Aorta (tissue), 5 donors: ENCODE results near the gene FSIP1. TPM values are rescaled to one million over a fixed set of nuclear protein-coding genes. Genes with fewer than 3 reads are reported as not detected.

ENCODE experiments used
- ATAC-seq: fragments of 200-7000 bp; cut with Tn5 transposase; one replicate; pipeline ENCODE4 v1.9.1; 2022; ENCODE audit warnings: moderate library complexity; ENCODE audit not compliant: low FRiP score
- DNase-seq, 2 donors: peaks; one replicate each; pipeline ENCODE4 v3.0.0-alpha.2; 2020
- H3K27ac ChIP-seq, 2 donors: one replicate each; pipeline ENCODE4 v1.5.1; 2013; ENCODE audit warnings: low read length in 2 of 2, mild to moderate bottlenecking in 2 of 2, moderate library complexity in 2 of 2, control low read depth in 1 of 2, inconsistent platforms in 1 of 2, low read depth in 1 of 2
- H3K27me3 ChIP-seq, 2 donors: one replicate each; pipeline ENCODE4 v1.6.1; 2013; ENCODE audit warnings: control low read depth in 1 of 2, low read length in 1 of 2, mild to moderate bottlenecking in 1 of 2, moderate library complexity in 1 of 2; ENCODE audit not compliant: insufficient read depth in 2 of 2, control insufficient read depth in 1 of 2
- H3K36me3 ChIP-seq, 2 donors: one replicate each; pipeline ENCODE4 v1.6.1; 2013; ENCODE audit warnings: control low read depth in 1 of 2, low read length in 1 of 2, mild to moderate bottlenecking in 1 of 2; ENCODE audit not compliant: insufficient read depth in 2 of 2, control insufficient read depth in 1 of 2
- H3K4me1 ChIP-seq, 2 donors: one replicate each; pipeline ENCODE4 v1.6.1; 2013; ENCODE audit warnings: low read length in 2 of 2, control low read depth in 1 of 2, mild to moderate bottlenecking in 1 of 2, moderate library complexity in 1 of 2; ENCODE audit not compliant: insufficient read depth in 2 of 2, control insufficient read depth in 1 of 2
- H3K4me3 ChIP-seq, 2 donors: one replicate each; pipeline ENCODE4 v1.5.1; 2013; ENCODE audit warnings: low read length in 2 of 2, control low read depth in 1 of 2, mild to moderate bottlenecking in 1 of 2
- H3K9me3 ChIP-seq: one replicate; pipeline ENCODE4 v1.6.1; 2013; ENCODE audit warnings: mild to moderate bottlenecking, low read length; ENCODE audit not compliant: control insufficient read depth
- WGBS, 2 donors: extraction: QIAGEN DNeasy Blood & Tissue Kit; methylation state at CpG; one replicate each; pipeline ENCODE4 v1.1.7; 2013; 5-methylcytosine and 5-hydroxymethylcytosine counted together
- intact Hi-C, 2 donors: fragments of 100-400 bp; cut with DNase I; formaldehyde crosslinking; loops; one replicate each; pipeline versions ENCODE4 v1.14.2 to v1.15.0; 2022
- polyA plus RNA-seq, 2 donors: library from polyadenylated mRNA; stranded (reverse); fragments of 200-250 nt; gene quantifications; one replicate each; pipeline ENCODE4 v1.2.3, GENCODE V29; 2013
- total RNA-seq, 2 donors: library from RNA; stranded (reverse); fragmentation: NEBNext Ultra II Directional; extraction: Animal tissue kit (Norgen Biotek cat#: 25700); gene quantifications; one replicate each; pipeline ENCODE4 v1.2.1, GENCODE V29; 2021
- donor health status: healthy with polysubstance abuse.
- donor health status: Bipolar disorder and iron deficiency.
- donor health status: DM: no; HTN: no; CAD: no.
- donor health status: DM: no; HTN: no; CAD: no.
- donor health status: DM: yes; HTN: yes; CAD: no.

Gene FSIP1
- total and polyA plus RNA-seq, 4 donors: 1.2 TPM; not detected in 1

DNA sequence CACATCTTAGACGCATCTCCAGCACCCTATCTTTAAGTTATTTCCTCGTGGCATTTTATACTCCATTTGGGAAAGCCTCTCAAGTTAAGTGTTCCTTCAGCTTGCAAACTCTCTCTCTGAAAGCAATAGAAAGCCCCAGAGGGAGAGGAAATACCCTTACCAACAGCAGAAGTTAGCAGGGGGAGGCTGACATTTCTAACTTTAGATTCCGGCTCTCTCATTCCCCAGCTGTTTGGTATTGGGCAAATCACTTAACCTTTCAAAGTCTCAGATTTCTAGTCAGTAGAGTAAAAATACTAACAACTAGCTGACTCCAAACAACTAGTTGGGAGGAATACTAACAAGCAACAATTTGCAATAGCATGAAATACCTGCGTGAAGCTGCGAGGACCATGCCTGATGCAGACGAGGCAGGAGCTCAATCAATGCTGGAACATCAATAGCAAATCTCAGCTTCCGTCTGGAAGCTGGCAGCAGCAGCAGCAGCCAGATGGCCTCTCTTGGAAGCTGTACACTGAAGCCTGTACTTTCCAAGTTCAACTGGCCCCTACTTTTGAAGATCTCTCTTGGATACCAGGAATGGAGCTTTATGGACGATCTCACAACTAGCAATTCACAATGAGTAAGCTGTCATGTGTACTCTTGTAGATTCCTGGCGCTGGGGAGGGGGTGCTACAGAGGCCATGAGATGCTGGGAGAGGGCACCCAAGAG lies 153.9 kb downstream of the FSIP1 start:
- intact Hi-C loops: no loop called here
- Histone ChIP-seq H3K27me3 (no peaks in the 10 kb centered on the region), H3K36me3 (no peaks in the 10 kb centered on the region), H3K4me1 (peaks cover 0 to 3% of the 10 kb centered on the region in 2 donors), H3K4me3 (no peak overlapping the region), H3K27ac (no peak overlapping the region), H3K9me3 (no peaks in the 10 kb centered on the region)
- DNase-seq (no peak), ATAC-seq (no peak)
- 57 to 61% methylated on average over 9 of the region's 9 CpGs for WGBS, 2 donors

DNA sequence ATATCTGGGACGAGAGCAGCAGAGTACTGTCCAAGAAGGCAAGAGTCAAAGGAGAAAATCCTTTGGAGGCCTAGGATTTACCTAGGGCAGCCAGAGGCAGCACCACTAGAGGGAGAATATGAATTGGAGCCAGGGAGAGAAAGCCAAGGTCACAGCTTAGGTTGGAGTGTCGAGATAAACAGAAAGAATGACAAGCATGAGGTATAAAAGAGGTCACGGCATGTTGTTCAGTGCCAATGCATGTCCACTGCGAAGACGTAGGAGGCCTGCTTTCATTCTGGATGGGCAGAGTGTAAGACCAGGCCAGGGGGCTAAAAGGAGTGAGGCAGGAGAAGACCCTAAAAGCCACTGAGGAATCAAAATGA lies 154.5 kb downstream of the FSIP1 start:
- no peaks in the 10 kb centered on the region for H3K9me3 ChIP-seq
- peaks cover 0 to 3% of the 10 kb centered on the region in 2 donors for H3K4me1 ChIP-seq
- intact Hi-C loops: no loop called here
- H3K27ac ChIP-seq: no peak overlapping the region
- H3K27me3 ChIP-seq: no peaks in the 10 kb centered on the region
- H3K36me3 ChIP-seq: no peaks in the 10 kb centered on the region
- WGBS, 2 donors: 53 to 65% methylated on average over 5 of the region's 5 CpGs
- DNase-seq: no peak
- no peak for ATAC-seq
- no peak overlapping the region for H3K4me3 ChIP-seq

DNA sequence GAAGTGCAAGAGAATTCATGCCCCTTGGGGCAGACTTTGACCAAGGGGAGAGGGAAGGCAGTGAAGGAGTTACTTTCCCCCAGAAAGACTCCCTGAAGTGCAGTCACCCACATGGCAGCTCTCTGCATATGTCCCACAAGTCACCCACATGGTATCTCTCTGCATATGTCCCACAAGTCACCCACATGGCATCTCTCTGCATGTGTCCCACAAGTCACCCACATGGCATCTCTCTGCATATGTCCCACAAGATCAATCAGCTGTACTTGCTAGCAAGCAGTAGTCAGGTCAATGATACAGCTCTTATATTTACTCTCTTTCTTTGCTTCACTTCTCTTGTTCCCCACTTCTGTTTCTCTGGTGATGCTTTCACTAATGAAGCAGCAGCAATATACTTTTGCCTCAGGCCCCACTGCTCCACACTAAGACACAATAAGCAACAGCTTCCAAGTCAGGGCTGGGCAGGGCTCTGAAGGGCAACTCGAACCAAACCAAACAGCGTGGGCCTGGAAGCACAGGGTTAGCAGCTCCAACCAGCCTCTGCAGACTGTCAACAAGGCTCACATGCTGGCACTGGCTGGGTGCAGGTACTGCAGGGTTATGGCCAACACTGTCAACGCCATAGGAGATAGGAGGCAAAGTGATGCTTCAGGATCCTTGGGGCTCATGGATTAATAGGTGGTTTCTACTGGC lies 155.0 kb downstream of the FSIP1 start:
- WGBS, 2 donors: 90 to 91% methylated on average over 3 of the region's 3 CpGs
- DNase-seq (no peak), ATAC-seq (no peak)
- Histone ChIP-seq H3K27ac (no peak overlapping the region), H3K36me3 (no peaks in the 10 kb centered on the region), H3K27me3 (no peaks in the 10 kb centered on the region), H3K4me1 (peaks cover 0 to 3% of the 10 kb centered on the region in 2 donors), H3K4me3 (no peak overlapping the region), H3K9me3 (no peaks in the 10 kb centered on the region)
- intact Hi-C loops: no loop called here

GRCh38 chr15:39625856-39626255 lies 156.8 kb downstream of the FSIP1 start:
- no peaks in the 10 kb centered on the region for H3K27me3 ChIP-seq
- H3K36me3 ChIP-seq: no peaks in the 10 kb centered on the region
- no peaks in the 10 kb centered on the region for H3K9me3 ChIP-seq
- intact Hi-C loops: no loop called here
- DNase-seq: no peak
- H3K27ac ChIP-seq: no peak overlapping the region
- H3K4me3 ChIP-seq: no peak overlapping the region
- no peak for ATAC-seq
- peaks cover 0 to 3% of the 10 kb centered on the region in 2 donors for H3K4me1 ChIP-seq

- H3K27me3 ChIP-seq: no peaks in the 10 kb centered on the region
- ATAC-seq: no peak
- WGBS, 2 donors: 89 to 94% methylated on average over 4 of the region's 4 CpGs
- peaks cover 0 to 3% of the 10 kb centered on the region in 2 donors for H3K4me1 ChIP-seq
- no peak overlapping the region for H3K4me3 ChIP-seq
- intact Hi-C loops: no loop called here
- no peaks in the 10 kb centered on the region for H3K9me3 ChIP-seq
- no peak for DNase-seq
- H3K36me3 ChIP-seq: no peaks in the 10 kb centered on the region
- no peak overlapping the region for H3K27ac ChIP-seq
Measured at GRCh38 chr15:39625451-39625850, 157.2 kb downstream of the FSIP1 start.

- intact Hi-C loops: no loop called here
- Histone ChIP-seq H3K9me3 (no peaks in the 10 kb centered on the region), H3K36me3 (no peaks in the 10 kb centered on the region), H3K4me3 (no peak overlapping the region), H3K27me3 (no peaks in the 10 kb centered on the region), H3K4me1 (peaks cover 0 to 3% of the 10 kb centered on the region in 2 donors), H3K27ac (no peak overlapping the region)
- peak; percentile 77 for DNase-seq
- WGBS, 2 donors: 44 to 56% methylated on average over 6 of the region's 6 CpGs
- peak; percentile 82 for ATAC-seq
Measured at GRCh38 chr15:39624806-39625205, 157.8 kb downstream of the FSIP1 start.

DNA sequence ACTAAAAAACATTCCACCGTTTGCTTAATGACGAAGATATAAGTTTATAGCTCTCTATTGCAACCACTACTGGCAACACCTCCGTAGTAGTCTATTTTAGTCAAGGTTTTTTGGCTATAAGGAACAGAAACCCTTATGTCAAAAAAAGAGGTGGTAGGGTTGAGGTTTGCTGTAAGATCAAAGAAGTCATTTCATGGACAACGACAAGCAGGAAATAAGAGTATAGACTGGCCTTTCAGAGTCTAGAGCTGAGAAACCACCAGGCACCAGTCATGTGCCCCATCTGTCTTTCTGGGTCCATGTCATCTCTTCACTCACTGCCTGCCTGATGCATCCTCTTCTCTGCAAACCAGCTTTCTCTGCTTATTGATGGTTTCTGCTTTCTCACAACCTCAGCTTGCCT lies 159.1 kb downstream of the FSIP1 start:
- DNase-seq: no peak
- Histone ChIP-seq H3K4me1 (peaks cover 0 to 3% of the 10 kb centered on the region in 2 donors), H3K36me3 (no peaks in the 10 kb centered on the region), H3K9me3 (no peaks in the 10 kb centered on the region), H3K27me3 (no peaks in the 10 kb centered on the region), H3K27ac (no peak overlapping the region), H3K4me3 (no peak overlapping the region)
- intact Hi-C loops: no loop called here
- WGBS, 2 donors: 88 to 91% methylated on average over 4 of the region's 4 CpGs
- ATAC-seq: no peak

DNA sequence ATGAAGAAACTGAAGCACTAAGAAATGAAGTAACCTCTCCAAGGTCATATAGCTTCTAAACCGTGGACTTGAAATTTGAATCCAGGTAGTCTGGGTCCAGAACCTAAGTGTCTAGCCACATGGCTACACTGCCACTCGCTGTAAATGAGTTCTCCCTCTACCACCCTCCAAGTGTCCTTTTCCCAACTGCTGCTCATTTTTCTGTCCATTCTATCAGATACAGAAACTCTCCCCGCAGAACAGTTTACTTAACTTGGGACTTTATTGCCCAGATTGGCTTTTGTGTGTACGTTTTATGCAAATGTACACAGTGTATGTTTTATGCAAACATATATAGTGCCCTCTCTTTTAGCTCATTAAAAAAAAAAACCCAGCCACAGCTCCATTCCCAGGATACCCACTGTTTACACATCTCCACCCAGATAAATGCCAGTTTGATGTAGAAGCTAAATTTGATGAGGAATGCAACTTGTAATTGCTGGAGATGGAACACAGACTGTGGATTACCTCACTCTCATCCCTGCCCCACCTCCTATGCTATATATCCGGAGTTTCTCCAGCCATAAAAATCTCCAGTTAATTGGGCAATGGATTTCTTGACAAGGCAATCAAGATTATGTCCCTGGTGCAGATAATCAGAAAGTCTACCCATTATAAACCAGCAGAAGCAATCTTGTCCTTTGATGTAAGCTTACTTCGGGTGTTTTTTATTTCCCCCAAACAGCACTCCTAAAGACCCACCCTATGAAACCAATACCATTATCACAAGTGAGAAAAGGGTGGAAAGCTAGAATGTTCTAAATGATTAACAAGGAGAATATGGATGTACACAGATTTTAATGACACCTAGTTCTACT lies 159.8 kb downstream of the FSIP1 start:
- H3K9me3 ChIP-seq: peaks cover 1% of the 10 kb centered on the region
- H3K4me3 ChIP-seq: no peak overlapping the region
- no peak overlapping the region for H3K27ac ChIP-seq
- intact Hi-C loops: no loop called here
- H3K4me1 ChIP-seq: peaks cover 0 to 3% of the 10 kb centered on the region in 2 donors
- no peaks in the 10 kb centered on the region for H3K27me3 ChIP-seq
- 87 to 88% methylated on average over 6 of the region's 6 CpGs for WGBS, 2 donors
- no peaks in the 10 kb centered on the region for H3K36me3 ChIP-seq
- ATAC-seq (no peak), DNase-seq (no peak)
